Measurements from ENCODE around the gene ATG12.

Gene ATG12

DNA sequence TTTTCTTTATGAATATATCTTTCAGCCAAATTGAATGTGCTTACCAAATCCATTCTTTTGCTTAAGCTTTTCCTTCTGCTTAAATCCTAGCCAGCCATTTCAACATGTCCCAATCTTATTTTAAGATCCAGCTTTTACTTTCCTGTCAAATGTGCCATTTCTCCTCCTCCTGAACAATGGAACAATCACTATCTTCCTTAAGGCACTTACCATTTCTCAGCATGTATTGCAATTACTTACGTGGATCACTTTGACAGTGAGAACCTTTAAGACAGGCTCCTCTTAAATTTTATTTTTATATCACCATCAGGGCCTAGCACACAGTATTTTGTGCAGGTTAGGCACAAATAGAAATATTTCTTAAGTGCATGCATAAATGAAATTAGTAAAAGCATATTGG is 20.5 kb downstream of the ATG12 start:
- Histone ChIP-seq H3K4me1 (ENCODE audit: insufficient read depth, poor library complexity, severe bottlenecking) (no peaks in the 10 kb centered on the region), H3K27me3 (ENCODE audit: insufficient read depth, poor library complexity, severe bottlenecking) (peaks cover 38% of the 10 kb centered on the region), H3K9me3 (ENCODE audit: severe bottlenecking) (no peaks in the 10 kb centered on the region), H3K36me3 (ENCODE audit: low read depth) (no peaks in the 10 kb centered on the region), H3K27ac (ENCODE audit: poor library complexity, severe bottlenecking) (no peak overlapping the region), H3K4me3 (ENCODE audit: severe bottlenecking) (no peak overlapping the region)
- DNase-seq (ENCODE audit: low spot score) (no peak), ATAC-seq (ENCODE audit: low read depth) (no peak)
- TF ChIP-seq, protein P1, sequence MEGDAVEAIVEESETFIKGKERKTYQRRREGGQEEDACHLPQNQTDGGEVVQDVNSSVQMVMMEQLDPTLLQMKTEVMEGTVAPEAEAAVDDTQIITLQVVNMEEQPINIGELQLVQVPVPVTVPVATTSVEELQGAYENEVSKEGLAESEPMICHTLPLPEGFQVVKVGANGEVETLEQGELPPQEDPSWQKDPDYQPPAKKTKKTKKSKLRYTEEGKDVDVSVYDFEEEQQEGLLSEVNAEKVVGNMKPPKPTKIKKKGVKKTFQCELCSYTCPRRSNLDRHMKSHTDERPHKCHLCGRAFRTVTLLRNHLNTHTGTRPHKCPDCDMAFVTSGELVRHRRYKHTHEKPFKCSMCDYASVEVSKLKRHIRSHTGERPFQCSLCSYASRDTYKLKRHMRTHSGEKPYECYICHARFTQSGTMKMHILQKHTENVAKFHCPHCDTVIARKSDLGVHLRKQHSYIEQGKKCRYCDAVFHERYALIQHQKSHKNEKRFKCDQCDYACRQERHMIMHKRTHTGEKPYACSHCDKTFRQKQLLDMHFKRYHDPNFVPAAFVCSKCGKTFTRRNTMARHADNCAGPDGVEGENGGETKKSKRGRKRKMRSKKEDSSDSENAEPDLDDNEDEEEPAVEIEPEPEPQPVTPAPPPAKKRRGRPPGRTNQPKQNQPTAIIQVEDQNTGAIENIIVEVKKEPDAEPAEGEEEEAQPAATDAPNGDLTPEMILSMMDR (IDR thresholded peaks at IDR 0.05; ENCODE audit: poor library complexity, severe bottlenecking): no peak

DNA sequence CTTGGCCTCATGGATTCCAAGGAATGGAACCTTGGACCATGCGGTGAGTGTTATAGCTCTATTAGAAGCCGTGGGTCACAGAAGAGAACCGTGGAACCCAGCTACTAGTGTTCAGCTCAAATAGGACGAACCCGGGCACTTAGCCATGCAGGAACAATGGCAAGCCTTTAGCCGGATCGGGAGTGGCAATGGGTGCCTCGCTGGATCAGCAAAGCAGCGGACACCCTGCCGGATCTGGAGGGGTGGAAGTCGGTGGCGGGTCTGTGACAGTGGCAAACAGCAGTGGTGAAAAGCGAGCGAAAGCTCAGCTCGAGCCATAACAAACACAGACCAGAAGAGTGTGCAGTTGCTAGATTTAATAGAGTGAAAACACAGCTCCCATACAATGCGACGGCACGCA is 22.5 kb downstream of the ATG12 start:
- H3K27me3 ChIP-seq (ENCODE audit: insufficient read depth, poor library complexity, severe bottlenecking): peaks cover 58% of the 10 kb centered on the region
- ATAC-seq (ENCODE audit: low read depth): no peak
- no peaks in the 10 kb centered on the region for H3K9me3 ChIP-seq (ENCODE audit: severe bottlenecking)
- no peaks in the 10 kb centered on the region for H3K36me3 ChIP-seq (ENCODE audit: low read depth)
- no peak overlapping the region for H3K27ac ChIP-seq (ENCODE audit: poor library complexity, severe bottlenecking)
- TF ChIP-seq, protein P1 (IDR thresholded peaks at IDR 0.05; ENCODE audit: poor library complexity, severe bottlenecking): no peak
- H3K4me3 ChIP-seq (ENCODE audit: severe bottlenecking): no peak overlapping the region
- peak; percentile 64 for DNase-seq (ENCODE audit: low spot score)
- no peaks in the 10 kb centered on the region for H3K4me1 ChIP-seq (ENCODE audit: insufficient read depth, poor library complexity, severe bottlenecking)

DNA sequence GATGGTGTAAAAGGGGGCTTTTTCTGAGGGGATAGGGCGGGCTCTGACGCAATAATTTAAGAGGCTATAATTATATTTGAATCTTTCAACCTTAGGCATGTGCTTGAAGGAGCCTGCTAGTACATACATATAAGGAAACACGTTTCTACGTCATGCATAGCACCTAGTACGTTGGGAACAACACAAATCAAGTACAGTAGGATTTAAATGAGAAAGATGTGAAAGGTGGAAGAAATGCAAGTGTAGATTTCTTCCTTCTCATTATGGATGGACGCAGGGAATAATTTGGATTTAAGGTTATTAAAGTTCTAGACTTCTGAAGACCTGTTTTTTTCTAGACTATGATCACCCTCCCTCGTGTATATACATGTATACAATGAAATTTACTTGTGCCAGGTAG is 24.0 kb downstream of the ATG12 start:
- H3K4me3 ChIP-seq (ENCODE audit: severe bottlenecking): no peak overlapping the region
- H3K4me1 ChIP-seq (ENCODE audit: insufficient read depth, poor library complexity, severe bottlenecking): no peaks in the 10 kb centered on the region
- TF ChIP-seq, protein P1 (IDR thresholded peaks at IDR 0.05; ENCODE audit: poor library complexity, severe bottlenecking): no peak
- no peaks in the 10 kb centered on the region for H3K36me3 ChIP-seq (ENCODE audit: low read depth)
- H3K27me3 ChIP-seq (ENCODE audit: insufficient read depth, poor library complexity, severe bottlenecking): peaks cover 70% of the 10 kb centered on the region
- DNase-seq (ENCODE audit: low spot score) (no peak), ATAC-seq (ENCODE audit: low read depth) (no peak)
- no peaks in the 10 kb centered on the region for H3K9me3 ChIP-seq (ENCODE audit: severe bottlenecking)
- no peak overlapping the region for H3K27ac ChIP-seq (ENCODE audit: poor library complexity, severe bottlenecking)

DNA sequence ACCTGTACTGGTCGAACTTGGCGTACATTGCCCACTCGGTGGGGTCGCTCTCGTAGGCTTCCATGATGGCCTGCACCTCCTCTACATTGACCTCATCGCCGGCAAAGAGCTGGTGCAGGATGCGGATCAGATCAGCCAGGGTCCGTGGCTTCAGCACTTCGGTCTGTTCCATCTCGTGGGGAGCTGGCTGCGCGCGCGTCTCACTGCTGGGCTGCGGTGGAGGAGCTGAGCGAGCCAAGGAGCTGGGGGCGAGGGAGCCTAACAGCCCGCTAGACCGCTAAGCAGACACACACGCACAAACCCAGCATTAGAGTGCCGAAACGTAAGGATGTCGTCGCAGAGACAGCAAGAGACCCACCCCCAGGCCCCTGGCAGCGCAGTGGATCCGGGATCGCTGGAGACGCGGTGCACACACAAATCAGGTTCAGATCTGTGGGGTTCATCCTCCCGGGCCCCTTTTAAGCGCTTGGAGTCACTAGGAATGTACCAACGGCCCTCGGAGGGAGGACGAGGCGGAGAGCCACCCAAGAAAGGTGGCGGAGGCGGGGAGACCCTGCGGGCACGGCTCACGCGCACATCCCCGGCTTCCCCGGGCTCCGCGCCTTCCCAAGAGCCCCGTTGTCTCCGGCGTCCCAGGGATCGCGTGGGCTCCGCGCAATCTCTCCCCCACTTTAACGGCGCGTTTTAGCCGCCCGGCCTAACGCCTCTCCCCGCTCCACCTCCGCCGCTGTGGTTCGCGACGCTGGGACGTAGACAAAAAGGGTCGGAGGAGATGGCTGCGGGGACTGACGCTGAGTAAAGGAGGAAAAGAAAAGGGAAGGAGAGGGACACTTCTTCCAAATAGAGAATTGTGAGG is 24.9 kb downstream of the ATG12 start, which contains the start of gene CDO1:
Gene CDO1 (minus strand): TSS at position 434 of the 856 bp plus-strand sequence. CDS start 262 bp downstream, at position 172.
- H3K4me1 ChIP-seq (ENCODE audit: insufficient read depth, poor library complexity, severe bottlenecking): no peaks in the 10 kb centered on the region
- no peaks in the 10 kb centered on the region for H3K36me3 ChIP-seq (ENCODE audit: low read depth)
- DNase-seq (ENCODE audit: low spot score): peak; percentile 61
- no peak within 1 kb of the TSS for H3K4me3 ChIP-seq (ENCODE audit: severe bottlenecking)
- ATAC-seq (ENCODE audit: low read depth): peak; percentile 44
- peaks cover 75% of the 10 kb centered on the region for H3K27me3 ChIP-seq (ENCODE audit: insufficient read depth, poor library complexity, severe bottlenecking)
- H3K9me3 ChIP-seq (ENCODE audit: severe bottlenecking): no peaks in the 10 kb centered on the region
- TF ChIP-seq, protein P1 (IDR thresholded peaks at IDR 0.05; ENCODE audit: poor library complexity, severe bottlenecking): no peak
- no peak within 1 kb of the TSS for H3K27ac ChIP-seq (ENCODE audit: poor library complexity, severe bottlenecking)

DNA sequence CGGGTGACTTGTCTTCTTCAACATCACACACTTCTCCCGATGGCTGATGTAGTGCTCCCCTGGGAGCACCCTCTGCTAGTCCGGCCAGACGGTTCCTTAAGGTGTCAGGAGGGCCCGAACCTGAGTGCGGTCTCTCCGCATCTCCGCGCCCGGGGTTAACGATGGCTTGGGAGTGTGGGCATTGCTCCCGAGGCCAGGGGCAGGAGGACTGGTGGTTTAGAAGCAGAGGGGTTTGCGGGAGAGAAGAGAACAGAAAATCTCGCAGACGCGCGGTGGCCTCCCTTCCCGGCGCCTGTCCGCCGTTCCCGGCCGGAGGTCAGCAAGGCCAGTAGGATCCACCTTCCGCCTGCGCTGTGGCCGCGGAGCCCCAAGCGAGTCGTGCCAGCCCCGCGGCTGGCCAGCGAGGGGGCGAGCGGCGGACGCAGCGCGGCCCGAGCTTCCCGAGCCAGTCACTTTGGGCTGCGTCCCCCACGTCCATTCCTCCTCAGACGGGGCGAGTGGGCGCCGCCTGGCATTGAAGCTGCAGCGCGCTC is 25.6 kb downstream of the ATG12 start:
- no peak overlapping the region for H3K27ac ChIP-seq (ENCODE audit: poor library complexity, severe bottlenecking)
- H3K36me3 ChIP-seq (ENCODE audit: low read depth): no peaks in the 10 kb centered on the region
- TF ChIP-seq, protein P1 (IDR thresholded peaks at IDR 0.05; ENCODE audit: poor library complexity, severe bottlenecking): no peak
- H3K4me1 ChIP-seq (ENCODE audit: insufficient read depth, poor library complexity, severe bottlenecking): no peaks in the 10 kb centered on the region
- ATAC-seq (ENCODE audit: low read depth): peak; percentile 35
- no peak for DNase-seq (ENCODE audit: low spot score)
- no peak overlapping the region for H3K4me3 ChIP-seq (ENCODE audit: severe bottlenecking)
- H3K27me3 ChIP-seq (ENCODE audit: insufficient read depth, poor library complexity, severe bottlenecking): peaks cover 75% of the 10 kb centered on the region
- no peaks in the 10 kb centered on the region for H3K9me3 ChIP-seq (ENCODE audit: severe bottlenecking)

All from RWPE2 (cell line).